IMR-90 (cell line): ENCODE data around the gene COX17. TPM values are rescaled to one million over a fixed set of nuclear protein-coding genes. Genes with fewer than 3 reads are reported as not detected.

Experiments used
- ATAC-seq: fragments of 200-7000 bp; cut with Tn5 transposase; 2 replicates; pipeline ENCODE4 v1.9.1; 2020; ENCODE audit warnings: low read depth, mild to moderate bottlenecking, moderate library complexity
- BruUV-seq: library from RNA; stranded (reverse); fragments of 400-500 nt; replicated peaks from 2 replicates; lab custom pipeline; 2021; lab: Mats Ljungman, UMichigan
- CTCF ChIA-PET: fragments of 300-600 bp; formaldehyde crosslinking; extraction: SDS; loops from one replicate; lab custom pipeline; 2021; ENCODE audit warnings: antibody characterized with exemption; lab: Yijun Ruan, JAX
- POLR2A ChIA-PET: fragments of 300-600 bp; sonication (Branson Sonifier 250); formaldehyde crosslinking; loops from one replicate; lab custom pipeline; 2022; ENCODE audit warnings: antibody characterized with exemption; ENCODE audit not compliant: unreplicated experiment; lab: Charles Lee
- DNase-seq: peaks from one replicate; pipeline ENCODE4 v3.0.0; 2013
- H2AFZ ChIP-seq: replicated peaks from 2 replicates; pipeline ENCODE3; 2013; ENCODE audit warnings: low read length, mild to moderate bottlenecking; ENCODE audit not compliant: poor library complexity
- H2AK5ac ChIP-seq: 2 replicates; pipeline ENCODE4 v1.6.1; 2013; ENCODE audit warnings: low read depth, low read length, inconsistent platforms
- H2AK9ac ChIP-seq: replicated peaks from 2 replicates; pipeline ENCODE3; 2013; ENCODE audit warnings: mild to moderate bottlenecking, low read depth, low read length, moderate library complexity; ENCODE audit not compliant: poor library complexity
- H2BK120ac ChIP-seq: 2 replicates; pipeline ENCODE4 v1.6.1; 2013; ENCODE audit warnings: low read depth, low read length, inconsistent platforms
- H2BK15ac ChIP-seq: 3 replicates; pipeline ENCODE4 v1.6.1; 2013; ENCODE audit warnings: low read depth, low read length, inconsistent platforms
- H2BK20ac ChIP-seq: 2 replicates; pipeline ENCODE4 v1.6.1; 2013; ENCODE audit warnings: low read depth, mild to moderate bottlenecking, inconsistent platforms, low read length, moderate library complexity
- H2BK5ac ChIP-seq: 2 replicates; pipeline ENCODE4 v1.6.1; 2013; ENCODE audit warnings: mild to moderate bottlenecking, low read depth, low read length, inconsistent platforms; ENCODE audit not compliant: poor library complexity, severe bottlenecking
- H3K14ac ChIP-seq: replicated peaks from 2 replicates; pipeline ENCODE4 v1.6.1; 2013; ENCODE audit warnings: low read depth, low read length, inconsistent platforms
- H3K18ac ChIP-seq: 2 replicates; pipeline ENCODE4 v1.6.1; 2013; ENCODE audit warnings: low read depth, low read length, control low read depth
- H3K23ac ChIP-seq: 2 replicates; pipeline ENCODE4 v1.6.1; 2013; ENCODE audit warnings: low read depth, low read length, inconsistent platforms
- H3K27ac ChIP-seq: 2 replicates; pipeline ENCODE4 v1.5.1; 2013; ENCODE audit warnings: mild to moderate bottlenecking, control low read depth, low read length; ENCODE audit not compliant: insufficient read depth
- H3K27me3 ChIP-seq: 2 replicates; pipeline ENCODE4 v1.6.1; 2013; ENCODE audit warnings: low read length; ENCODE audit not compliant: control insufficient read depth, insufficient read depth
- H3K36me3 ChIP-seq: 2 replicates; pipeline ENCODE4 v1.6.1; 2013; ENCODE audit warnings: low read length, mixed read lengths; ENCODE audit not compliant: control insufficient read depth, insufficient read depth
- H3K4ac ChIP-seq: 2 replicates; pipeline ENCODE4 v1.6.1; 2013; ENCODE audit warnings: low read depth, low read length, inconsistent platforms
- H3K4me1 ChIP-seq: 2 replicates; pipeline ENCODE4 v1.6.1; 2013; ENCODE audit warnings: low read length, mixed read lengths; ENCODE audit not compliant: control insufficient read depth, insufficient read depth
- H3K4me2 ChIP-seq: 2 replicates; pipeline ENCODE4 v1.6.1; 2013; ENCODE audit warnings: low read depth, mild to moderate bottlenecking, control low read depth, low read length, moderate library complexity
- H3K4me3 ChIP-seq: 2 replicates; pipeline ENCODE4 v1.5.1; 2013; ENCODE audit warnings: low read depth, mild to moderate bottlenecking, control low read depth, low read length, moderate library complexity; ENCODE audit not compliant: insufficient read depth
- H3K56ac ChIP-seq: 2 replicates; pipeline ENCODE4 v1.6.1; 2013; ENCODE audit warnings: low read length, inconsistent platforms; ENCODE audit not compliant: insufficient read depth; ENCODE audit errors: extremely low read depth
- H3K79me1 ChIP-seq, 2 experiments: 2 replicates each; pipeline ENCODE4 v1.6.1; 2013; ENCODE audit warnings: low read length in 2 of 2, inconsistent platforms in 1 of 2, low read depth in 1 of 2
- H3K9ac ChIP-seq: 2 replicates; pipeline ENCODE4 v1.6.1; 2013; ENCODE audit warnings: low read depth, low read length, control low read depth
- H3K9me1 ChIP-seq: 2 replicates; pipeline ENCODE4 v1.6.1; 2013; ENCODE audit warnings: low read length, inconsistent platforms; ENCODE audit not compliant: insufficient read depth
- H3K9me3 ChIP-seq: 2 replicates; pipeline ENCODE4 v1.6.1; 2013; ENCODE audit warnings: low read length; ENCODE audit not compliant: control insufficient read depth, insufficient read depth
- H4K20me1 ChIP-seq: 2 replicates; pipeline ENCODE4 v1.6.1; 2013; ENCODE audit warnings: low read length, inconsistent platforms; ENCODE audit not compliant: insufficient read depth
- H4K5ac ChIP-seq: 2 replicates; pipeline ENCODE4 v1.6.1; 2013; ENCODE audit warnings: mild to moderate bottlenecking, low read depth, low read length, control low read depth
- H4K8ac ChIP-seq, 2 experiments: 2 replicates each; pipeline ENCODE4 v1.6.1; 2013; ENCODE audit warnings: low read depth in 2 of 2, low read length in 2 of 2, control low read depth in 1 of 2, inconsistent platforms in 1 of 2
- H4K91ac ChIP-seq: 2 replicates; pipeline ENCODE4 v1.6.1; 2013; ENCODE audit warnings: low read depth, low read length, inconsistent platforms; ENCODE audit not compliant: insufficient read depth
- BHLHE40 ChIP-seq: fragments of 150-350 bp; IDR thresholded peaks from 2 replicates; pipeline ENCODE4 v1.6.1; 2016; ENCODE audit warnings: mild to moderate bottlenecking, low read depth, low read length
- CEBPB ChIP-seq: IDR thresholded peaks from 2 replicates; pipeline ENCODE4 v1.6.1; 2012; ENCODE audit warnings: low read depth, low read length, improper control_type of control experiment
- CHD1 ChIP-seq: IDR thresholded peaks from 2 replicates; pipeline ENCODE4 v1.6.1; 2012; ENCODE audit warnings: low read depth, low read length, improper control_type of control experiment
- CTCF ChIP-seq: conservative IDR thresholded peaks from 2 replicates; pipeline ENCODE4 v1.5.1; 2012; ENCODE audit warnings: mild to moderate bottlenecking, low read depth, low read length, improper control_type of control experiment
- FOS ChIP-seq: fragments of 150-350 bp; IDR thresholded peaks from 2 replicates; pipeline ENCODE4 v1.6.1; 2016; ENCODE audit warnings: low read depth, low read length
- MAFK ChIP-seq: IDR thresholded peaks from 2 replicates; pipeline ENCODE4 v1.6.1; 2012; ENCODE audit warnings: low read depth, low read length, improper control_type of control experiment
- MAZ ChIP-seq: IDR thresholded peaks from 2 replicates; pipeline ENCODE4 v1.6.1; 2012; ENCODE audit warnings: low read depth, mild to moderate bottlenecking, low read length, improper control_type of control experiment, moderate library complexity, borderline replicate concordance
- MXI1 ChIP-seq: IDR thresholded peaks from 2 replicates; pipeline ENCODE4 v1.6.1; 2012; ENCODE audit warnings: low read depth, mild to moderate bottlenecking, low read length, moderate library complexity, borderline replicate concordance
- POLR2A ChIP-seq: IDR thresholded peaks from 2 replicates; pipeline ENCODE4 v1.6.1; 2012; ENCODE audit warnings: mild to moderate bottlenecking, low read depth, low read length
- RAD21 ChIP-seq: IDR thresholded peaks from 2 replicates; pipeline ENCODE4 v1.6.1; 2012; ENCODE audit warnings: low read length, improper control_type of control experiment
- RCOR1 ChIP-seq: IDR thresholded peaks from 2 replicates; pipeline ENCODE4 v1.6.1; 2012; ENCODE audit warnings: mild to moderate bottlenecking, low read length, improper control_type of control experiment; ENCODE audit not compliant: insufficient replicate concordance
- SMC3 ChIP-seq: fragments of 150-350 bp; IDR thresholded peaks from 2 replicates; pipeline ENCODE4 v1.6.1; 2016; ENCODE audit warnings: low read depth, mild to moderate bottlenecking, antibody characterized with exemption, low read length, moderate library complexity
- WGBS, 2 experiments: methylation state at CpG; one replicate each; pipeline versions ENCODE4 v1.1.5 to v1.1.7; 2013; ENCODE audit warnings: missing lambda C conversion rate in 2 of 2; ENCODE audit not compliant: insufficient read length in 1 of 2; ENCODE audit errors: extremely low coverage in 2 of 2; 5-methylcytosine and 5-hydroxymethylcytosine counted together
- dilution Hi-C: fragments of 300-500 bp; cut with HindIII; formaldehyde crosslinking; loops from one replicate; pipeline ENCODE4 v1.14.3; 2018; ENCODE audit warnings: low sequenced_read_pairs; ENCODE audit not compliant: unreplicated experiment
- in situ Hi-C: fragments of 300-500 bp; cut with MboI; formaldehyde crosslinking; loops from 3 replicates; pipeline ENCODE4 v1.14.3; 2019; ENCODE audit warnings: low sequenced_read_pairs, inconsistent platforms, mixed read lengths
- intact Hi-C: fragments of 100-400 bp; cut with micrococcal nuclease; formaldehyde crosslinking; loops from 2 replicates; pipeline ENCODE4 v1.10.0; 2022
- polyA plus RNA-seq, 3 experiments: library from polyadenylated mRNA; depleted of rRNA; stranded (reverse); fragments of >200 nt; gene quantifications; 2 replicates each; pipeline ENCODE4 v1.2.3, GENCODE V29; 2012; ENCODE audit warnings: low replicate concordance in 1 of 3
- total RNA-seq: library from RNA; depleted of rRNA; stranded (reverse); fragments of >200 nt; gene quantifications from 2 replicates; pipeline ENCODE4 v1.2.3, GENCODE V29; 2012
- TF ChIP-seq, protein P1 (sequence below): fragments of 150-350 bp; IDR thresholded peaks from 2 replicates; pipeline ENCODE4 v1.6.1; 2016; ENCODE audit warnings: low read depth, mild to moderate bottlenecking, low read length, moderate library complexity, borderline replicate concordance

COX17 gene
- total and polyA plus RNA-seq, 2 of the 4 experiments (the other 2 are of a cell fraction), result 2.0 to 24.5 TPM

- in situ Hi-C loops (no loop called here), intact Hi-C loops (no loop called here), dilution Hi-C loops (no loop called here)
- H3K4me3 ChIP-seq, result no peak overlapping the region
- no TSS peak for BruUV-seq
- no peak overlapping the region for H2BK120ac ChIP-seq
- H3K14ac ChIP-seq, result no peak overlapping the region
- WGBS, 2 experiments, result no CpG with 5 or more reads among the region's 2 CpGs
- H3K36me3 ChIP-seq, result peaks cover 6% of the 10 kb centered on the region
- no peak overlapping the region for H4K5ac ChIP-seq
- H4K91ac ChIP-seq, result no peak overlapping the region
- no peak overlapping the region for H2AK9ac ChIP-seq
- H3K9me3 ChIP-seq, result no peaks in the 10 kb centered on the region
- H2BK15ac ChIP-seq, result no peak overlapping the region
- no peak overlapping the region for H3K56ac ChIP-seq
- no peak overlapping the region for H3K4me2 ChIP-seq
- DNase-seq (no peak), ATAC-seq (no peak)
- peaks cover 9 to 15% of the 10 kb centered on the region in 2 experiments for H3K79me1 ChIP-seq
- no peak overlapping the region for H3K4ac ChIP-seq
- H3K4me1 ChIP-seq, result no peaks in the 10 kb centered on the region
- ChIA-PET CTCF (no interaction called here), POLR2A (no interaction called here)
- H2BK20ac ChIP-seq, result no peak overlapping the region
- H3K23ac ChIP-seq, result no peak overlapping the region
- no peak overlapping the region for H3K9ac ChIP-seq
- no peak overlapping the region for H3K27ac ChIP-seq
- no peak overlapping the region for H2BK5ac ChIP-seq
- no peak overlapping the region for H3K18ac ChIP-seq
- TF ChIP-seq MAFK, result no peak
- no peak for TF ChIP-seq MXI1
- no peak for TF ChIP-seq RCOR1
- TF ChIP-seq CHD1, result no peak
- no peak for TF ChIP-seq MAZ
- TF ChIP-seq SMC3, result no peak
- TF ChIP-seq, protein P1, sequence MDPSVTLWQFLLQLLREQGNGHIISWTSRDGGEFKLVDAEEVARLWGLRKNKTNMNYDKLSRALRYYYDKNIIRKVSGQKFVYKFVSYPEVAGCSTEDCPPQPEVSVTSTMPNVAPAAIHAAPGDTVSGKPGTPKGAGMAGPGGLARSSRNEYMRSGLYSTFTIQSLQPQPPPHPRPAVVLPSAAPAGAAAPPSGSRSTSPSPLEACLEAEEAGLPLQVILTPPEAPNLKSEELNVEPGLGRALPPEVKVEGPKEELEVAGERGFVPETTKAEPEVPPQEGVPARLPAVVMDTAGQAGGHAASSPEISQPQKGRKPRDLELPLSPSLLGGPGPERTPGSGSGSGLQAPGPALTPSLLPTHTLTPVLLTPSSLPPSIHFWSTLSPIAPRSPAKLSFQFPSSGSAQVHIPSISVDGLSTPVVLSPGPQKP, result no peak
- no peak for TF ChIP-seq BHLHE40
- no peak for TF ChIP-seq CTCF
- TF ChIP-seq FOS, result no peak
- TF ChIP-seq CEBPB, result no peak
- TF ChIP-seq POLR2A, result no peak
- no peak for TF ChIP-seq RAD21
- H2AK5ac ChIP-seq, result no peak overlapping the region
- no peaks in the 10 kb centered on the region for H4K20me1 ChIP-seq
- H4K8ac ChIP-seq, result no peak overlapping the region
- peaks cover 4% of the 10 kb centered on the region; the same call in 1 of the 2 replicates for H3K9me1 ChIP-seq
- no peaks in the 10 kb centered on the region for H3K27me3 ChIP-seq
- H2AFZ ChIP-seq, result no peak overlapping the region
Observed at GRCh38 chr3:119672776-119673175, 4.4 kb downstream of the COX17 start.
